ENCODE results near the gene MOAP1. TPM values are rescaled to one million over a fixed set of nuclear protein-coding genes. Genes with fewer than 3 reads are reported as not detected.
"Not testable (repeated sequence)": the region's sequence is repeated elsewhere in the genome, so short reads cannot be mapped to it uniquely, and the experiment has no call there.

MOAP1 gene
- total RNA-seq, 2 donors from 2014 or later, result 31.2 to 39.0 TPM

GRCh38 chr14:93185349-93185720 lies 638 bp upstream of the MOAP1 start:
- no peaks in the 10 kb centered on the region for H3K36me3 ChIP-seq
- intact Hi-C loops (cut with DNase I), result no loop called here

GRCh38 chr14:93183596-93184317 lies 940 bp downstream of the MOAP1 start:
- H3K4me1 ChIP-seq (replicated peaks), result peaks cover 5% of the 10 kb centered on the region
- peak overlapping the region; percentile 93 to 95 for H3K27ac ChIP-seq
- H3K36me3 ChIP-seq, result no peaks in the 10 kb centered on the region
- no peaks in the 10 kb centered on the region for H3K27me3 ChIP-seq (replicated peaks; ENCODE audit: insufficient read depth)
- H3K9me3 ChIP-seq, result no peaks in the 10 kb centered on the region
- no peak for TF ChIP-seq POLR2A (IDR thresholded peaks at IDR 0.05)
- peak overlapping the region; percentile 85 to 92 for H3K4me3 ChIP-seq
- intact Hi-C loops (cut with DNase I), result loop anchor here (5.0 kb wide), 1 partner anchor 66 kb away; the partner anchor contains the start of gene ITPK1
- 44% methylated on average over 17 of the region's 17 CpGs for WGBS
- peak; percentile 7 for DNase-seq (ENCODE audit: low spot score)

More at GRCh38 chr14:93185349-93185720, 638 bp upstream of the MOAP1 start:
- H3K27ac ChIP-seq, result peak overlapping the region; percentile 93 to 95
- peak overlapping the region; percentile 85 to 92 for H3K4me3 ChIP-seq
- H3K9me3 ChIP-seq, result no peaks in the 10 kb centered on the region
- no peaks in the 10 kb centered on the region for H3K27me3 ChIP-seq (replicated peaks; ENCODE audit: insufficient read depth)
- DNase-seq (ENCODE audit: low spot score), result no peak
- TF ChIP-seq POLR2AphosphoS5 (IDR thresholded peaks at IDR 0.05) (no peak), POLR2A (IDR thresholded peaks at IDR 0.05) (no peak), CTCF (IDR thresholded peaks at IDR 0.05) (no peak)
- WGBS, result under 1% methylated on average over 10 of the region's 10 CpGs
- H3K4me1 ChIP-seq (replicated peaks), result peaks cover 5% of the 10 kb centered on the region

GRCh38 chr14:93175492-93175891 lies 9.2 kb downstream of the MOAP1 start:
- DNase-seq (ENCODE audit: low spot score), result no peak
- no peaks in the 10 kb centered on the region for H3K4me1 ChIP-seq (replicated peaks)
- no peaks in the 10 kb centered on the region for H3K36me3 ChIP-seq
- WGBS, result 71% methylated on average over 6 of the region's 6 CpGs
- TF ChIP-seq POLR2AphosphoS5 (IDR thresholded peaks at IDR 0.05) (no peak), POLR2A (IDR thresholded peaks at IDR 0.05) (no peak), CTCF (IDR thresholded peaks at IDR 0.05) (no peak)
- no peak overlapping the region for H3K27ac ChIP-seq
- intact Hi-C loops (cut with DNase I), result no loop called here
- no peaks in the 10 kb centered on the region for H3K9me3 ChIP-seq
- H3K27me3 ChIP-seq (replicated peaks; ENCODE audit: insufficient read depth), result no peaks in the 10 kb centered on the region
- no peak overlapping the region for H3K4me3 ChIP-seq

- intact Hi-C loops (cut with DNase I), result not testable (repeated sequence)
Observed at GRCh38 chr14:93174731-93175130, 10.0 kb downstream of the MOAP1 start.

GRCh38 chr14:93173943-93174395 lies 10.7 kb downstream of the MOAP1 start:
- 16% methylated on average over 10 of the region's 10 CpGs for whole genome bisulfite sequencing
- TF ChIP-seq CTCF (IDR thresholded peaks at IDR 0.05) (no peak), POLR2AphosphoS5 (IDR thresholded peaks at IDR 0.05) (no peak), POLR2A (IDR thresholded peaks at IDR 0.05) (no peak)
- Histone ChIP-seq H3K36me3 (no peaks in the 10 kb centered on the region), H3K27ac (no peak overlapping the region), H3K9me3 (no peaks in the 10 kb centered on the region), H3K4me3 (no peak overlapping the region), H3K4me1 (replicated peaks) (no peaks in the 10 kb centered on the region), H3K27me3 (replicated peaks; ENCODE audit: insufficient read depth) (no peaks in the 10 kb centered on the region)
- no peak for DNase-seq (ENCODE audit: low spot score)
- intact Hi-C loops (cut with DNase I), result no loop called here

More at GRCh38 chr14:93174731-93175130, 10.0 kb downstream of the MOAP1 start:
- H3K36me3 ChIP-seq; DNase-seq (ENCODE audit: low spot score); H3K27ac ChIP-seq; H3K4me3 ChIP-seq; H3K9me3 ChIP-seq; H3K4me1 ChIP-seq (replicated peaks); H3K27me3 ChIP-seq (replicated peaks; ENCODE audit: insufficient read depth): not testable (repeated sequence)
- WGBS, result 54% methylated on average over 5 of the region's 5 CpGs

GRCh38 chr14:93171376-93171775 lies 13.3 kb downstream of the MOAP1 start:
- no peaks in the 10 kb centered on the region for H3K36me3 ChIP-seq
- H3K27me3 ChIP-seq (replicated peaks; ENCODE audit: insufficient read depth), result no peaks in the 10 kb centered on the region
- H3K9me3 ChIP-seq, result no peaks in the 10 kb centered on the region
- no peaks in the 10 kb centered on the region for H3K4me1 ChIP-seq (replicated peaks)
- no peak for DNase-seq (ENCODE audit: low spot score)
- TF ChIP-seq CTCF (IDR thresholded peaks at IDR 0.05) (no peak), POLR2AphosphoS5 (IDR thresholded peaks at IDR 0.05) (no peak), POLR2A (IDR thresholded peaks at IDR 0.05) (no peak)
- WGBS, result 77% methylated on average over 4 of the region's 4 CpGs
- H3K4me3 ChIP-seq, result no peak overlapping the region
- H3K27ac ChIP-seq, result no peak overlapping the region
- intact Hi-C loops (cut with DNase I), result no loop called here

GRCh38 chr14:93170141-93170540 lies 14.6 kb downstream of the MOAP1 start:
- H3K27me3 ChIP-seq (replicated peaks; ENCODE audit: insufficient read depth); H3K4me1 ChIP-seq (replicated peaks); intact Hi-C loops (cut with DNase I); H3K27ac ChIP-seq; H3K4me3 ChIP-seq; DNase-seq (ENCODE audit: low spot score); H3K36me3 ChIP-seq; H3K9me3 ChIP-seq: not testable (repeated sequence)
- WGBS, result no CpG with 5 or more reads among the region's 20 CpGs

GRCh38 chr14:93169619-93170018 lies 15.1 kb downstream of the MOAP1 start:
- H3K4me3 ChIP-seq; H3K36me3 ChIP-seq; H3K9me3 ChIP-seq; H3K4me1 ChIP-seq (replicated peaks); DNase-seq (ENCODE audit: low spot score); H3K27ac ChIP-seq; intact Hi-C loops (cut with DNase I); H3K27me3 ChIP-seq (replicated peaks; ENCODE audit: insufficient read depth): not testable (repeated sequence)
- WGBS, result 85% methylated on average over 6 of the region's 6 CpGs
